Endodermal cell (in vitro differentiated cells): ENCODE measurements around the gene DMPK. TPM values are rescaled to one million over a fixed set of nuclear protein-coding genes. Genes with fewer than 3 reads are reported as not detected.

ENCODE experiments used
- DNase-seq: peaks from one replicate; pipeline ENCODE4 v3.0.0-alpha.2; 2017
- H3K27ac ChIP-seq: 2 replicates; pipeline ENCODE4 v1.5.1; 2013; ENCODE audit warnings: mild to moderate bottlenecking, low read depth, low read length, moderate library complexity
- H3K27me3 ChIP-seq: 2 replicates; pipeline ENCODE4 v1.6.1; 2013; ENCODE audit warnings: mild to moderate bottlenecking, low read length, moderate library complexity; ENCODE audit not compliant: insufficient read depth, control insufficient read depth, poor library complexity, severe bottlenecking
- H3K36me3 ChIP-seq: 2 replicates; pipeline ENCODE4 v1.7.0; 2013; ENCODE audit warnings: mild to moderate bottlenecking, low read length, moderate library complexity; ENCODE audit not compliant: control insufficient read depth, insufficient read depth
- H3K4me1 ChIP-seq: one replicate; pipeline ENCODE4 v1.7.0; 2013; ENCODE audit warnings: low read length; ENCODE audit not compliant: control insufficient read depth, insufficient read depth
- H3K4me3 ChIP-seq: 2 replicates; pipeline ENCODE4 v1.5.1; 2013; ENCODE audit warnings: mild to moderate bottlenecking, low read length, moderate library complexity
- H3K9ac ChIP-seq: 2 replicates; pipeline ENCODE4 v1.6.1; 2013; ENCODE audit warnings: mild to moderate bottlenecking, low read length, moderate library complexity; ENCODE audit not compliant: poor library complexity, severe bottlenecking; ENCODE audit errors: extremely low read depth
- H3K9me3 ChIP-seq: 2 replicates; pipeline ENCODE4 v1.6.1; 2013; ENCODE audit warnings: mild to moderate bottlenecking, low read length, moderate library complexity; ENCODE audit not compliant: control insufficient read depth
- H3K27ac Mint-ChIP-seq: 2 replicates; pipeline ENCODE4 v1.8.0; 2020; ENCODE audit warnings: mixed read lengths
- H3K27me3 Mint-ChIP-seq: 2 replicates; pipeline ENCODE4 v1.8.0; 2021; ENCODE audit warnings: mild to moderate bottlenecking, mixed read lengths; ENCODE audit not compliant: insufficient read depth
- H3K36me3 Mint-ChIP-seq: 2 replicates; pipeline ENCODE4 v1.8.0; 2020; ENCODE audit warnings: low read depth, mixed read lengths
- H3K4me1 Mint-ChIP-seq: 2 replicates; pipeline ENCODE4 v1.8.0; 2020; ENCODE audit warnings: mixed read lengths
- H3K4me3 Mint-ChIP-seq: 2 replicates; pipeline ENCODE4 v1.8.0; 2020; ENCODE audit warnings: mild to moderate bottlenecking, moderate library complexity, mixed read lengths
- H3K9me3 Mint-ChIP-seq: 2 replicates; pipeline ENCODE4 v1.8.0; 2020; ENCODE audit warnings: mild to moderate bottlenecking, mixed read lengths
- CTCF ChIP-seq: fragments of 200-600 bp; sonication (generic); conservative IDR thresholded peaks from 2 replicates; pipeline ENCODE4 v1.5.0; 2021; ENCODE audit warnings: antibody characterized with exemption, mild to moderate bottlenecking
- WGBS, 2 experiments: methylation state at CpG; one replicate each; pipeline versions ENCODE4 v1.1.5 to v1.1.7; 2013; ENCODE audit warnings: missing lambda C conversion rate in 2 of 2, mixed read lengths in 1 of 2; ENCODE audit not compliant: insufficient coverage in 1 of 2, insufficient read length in 1 of 2; 5-methylcytosine and 5-hydroxymethylcytosine counted together
- total RNA-seq, 2 donors: library from RNA; stranded (reverse); fragmentation: NEBNext Ultra II Directional in 1 of 2; extraction: Animal tissue kit (Norgen Biotek cat#: 25700) in 1 of 2; gene quantifications; 2 replicates in 1 of 2; 3 replicates in 1 of 2; pipeline ENCODE4 v1.2.1, GENCODE V29; 2021

Gene DMPK
- total RNA-seq, 2 donors from 2014 or later = 58.8 to 75.9 TPM

GRCh38 chr19:45815481-45816216, 33.4 kb upstream of the DMPK start:
- H3K36me3 Mint-ChIP-seq = peaks cover 11% of the 10 kb centered on the region
- Histone ChIP-seq H3K27ac (peak overlapping the region; percentile 78), H3K4me3 (peak overlapping the region; percentile 84), H3K4me1 (peaks cover 15% of the 10 kb centered on the region), H3K36me3 (peaks cover 12% of the 10 kb centered on the region), H3K9me3 (no peaks in the 10 kb centered on the region), H3K9ac (peak overlapping the region; percentile 64), H3K27me3 (no peaks in the 10 kb centered on the region)
- H3K4me3 Mint-ChIP-seq = peak overlapping the region; percentile 81
- no peaks in the 10 kb centered on the region for H3K9me3 Mint-ChIP-seq
- no peak for TF ChIP-seq CTCF
- H3K27me3 Mint-ChIP-seq = no peaks in the 10 kb centered on the region
- peak; percentile 95 for DNase-seq
- H3K4me1 Mint-ChIP-seq = peaks cover 8% of the 10 kb centered on the region
- WGBS, 2 experiments = 0% methylated on average over 5 to 42 of the region's 44 CpGs
- peak overlapping the region; percentile 93 for H3K27ac Mint-ChIP-seq

GRCh38 chr19:45814851-45815480, 32.7 kb upstream of the DMPK start, which contains the start of gene RSPH6A:
RSPH6A (minus strand) TSS chr19:45815308; CDS start chr19:45815176, 132 bp downstream.
- peak; percentile 82 for DNase-seq
- Histone ChIP-seq H3K9me3 (no peaks in the 10 kb centered on the region), H3K4me3 (peak within 1 kb of the TSS; percentile 84), H3K27ac (peak within 1 kb of the TSS; percentile 78), H3K4me1 (peaks cover 15% of the 10 kb centered on the region), H3K27me3 (no peaks in the 10 kb centered on the region), H3K36me3 (peaks cover 5% of the 10 kb centered on the region), H3K9ac (peak within 1 kb of the TSS; percentile 64)
- Mint-ChIP-seq H3K27me3 (no peaks in the 10 kb centered on the region), H3K9me3 (no peaks in the 10 kb centered on the region), H3K36me3 (peaks cover 5% of the 10 kb centered on the region), H3K4me1 (peaks cover 8% of the 10 kb centered on the region), H3K27ac (peak within 1 kb of the TSS; percentile 93), H3K4me3 (peak within 1 kb of the TSS; percentile 81)
- 21 to 33% methylated on average over 17 to 40 of the region's 40 CpGs for WGBS, 2 experiments
- TF ChIP-seq CTCF = no peak

- H3K9me3 ChIP-seq = no peaks in the 10 kb centered on the region
- peaks cover 15% of the 10 kb centered on the region for H3K4me1 ChIP-seq
- Mint-ChIP-seq H3K36me3 (peaks cover 2% of the 10 kb centered on the region), H3K4me3 (peak overlapping the region; percentile 81), H3K9me3 (no peaks in the 10 kb centered on the region), H3K27ac (peak overlapping the region; percentile 30), H3K4me1 (peaks cover 8% of the 10 kb centered on the region), H3K27me3 (no peaks in the 10 kb centered on the region)
- H3K36me3 ChIP-seq = no peaks in the 10 kb centered on the region
- peak overlapping the region; percentile 84 for H3K4me3 ChIP-seq
- WGBS, 2 experiments = 91 to 100% methylated on average over 6 to 12 of the region's 12 CpGs
- no peaks in the 10 kb centered on the region for H3K27me3 ChIP-seq
- no peak for DNase-seq
- no peak for TF ChIP-seq CTCF
- peak overlapping the region; percentile 64 for H3K9ac ChIP-seq
- H3K27ac ChIP-seq = no peak overlapping the region
These were observed 32.0 kb upstream of the DMPK start for GRCh38 chr19:45814166-45814780.
